CD14-positive monocyte (primary cell): Measurements from ENCODE around the gene TTC7B. TPM values are rescaled to one million over a fixed set of nuclear protein-coding genes. Genes with fewer than 3 reads are reported as not detected.

Experiments
- DNase-seq, 3 donors: peaks; one replicate each; pipeline ENCODE4 v3.0.0-alpha.2; 2011 to 2022
- H2AFZ ChIP-seq: 2 replicates; pipeline ENCODE4 v1.6.0; 2012; ENCODE audit warnings: mild to moderate bottlenecking, low read depth, low read length, inconsistent platforms; ENCODE audit not compliant: insufficient read depth, poor library complexity, severe bottlenecking
- H3K27ac ChIP-seq, 2 donors: 1 replicate in 1 of 2; 2 replicates in 1 of 2; pipeline ENCODE4 v1.5.1; 2012 to 2013; ENCODE audit warnings: low read length in 2 of 2, control low read depth in 1 of 2, inconsistent platforms in 1 of 2, low read depth in 1 of 2, mild to moderate bottlenecking in 1 of 2
- H3K27me3 ChIP-seq, 2 donors: one replicate each; pipeline versions ENCODE4 v1.6.0 to v1.6.1; 2011 to 2013; ENCODE audit warnings: low read length in 2 of 2; ENCODE audit not compliant: control insufficient read depth in 2 of 2, insufficient read depth in 2 of 2
- H3K36me3 ChIP-seq, 2 donors: replicated peaks in 1 of 2; 1 replicate in 1 of 2; 2 replicates in 1 of 2; pipeline versions ENCODE4 v1.5.1 to v1.6.1; 2012 to 2013; ENCODE audit warnings: low read length in 2 of 2, control low read depth in 1 of 2, inconsistent platforms in 1 of 2, mild to moderate bottlenecking in 1 of 2; ENCODE audit not compliant: insufficient read depth in 2 of 2, control insufficient read depth in 1 of 2
- H3K4me1 ChIP-seq, 2 donors: 1 replicate in 1 of 2; 2 replicates in 1 of 2; pipeline versions ENCODE4 v1.5.1 to v1.6.1; 2012 to 2013; ENCODE audit warnings: low read length in 2 of 2, control low read depth in 1 of 2, inconsistent platforms in 1 of 2, mild to moderate bottlenecking in 1 of 2, moderate library complexity in 1 of 2; ENCODE audit not compliant: insufficient read depth in 2 of 2, control insufficient read depth in 1 of 2
- H3K4me2 ChIP-seq: replicated peaks from 2 replicates; pipeline ENCODE3; 2012; ENCODE audit warnings: low read length, moderate library complexity, mild to moderate bottlenecking; ENCODE audit not compliant: poor library complexity, severe bottlenecking; ENCODE audit errors: extremely low read depth
- H3K4me3 ChIP-seq, 3 experiments: fragments of 200-600 bp in 1 of 3; sonication (generic) in 1 of 3; replicated peaks in 1 of 3; 1 replicate in 2 of 3; 2 replicates in 1 of 3; pipeline ENCODE4 v1.5.1; 2011 to 2013; ENCODE audit warnings: low read length in 3 of 3, mild to moderate bottlenecking in 3 of 3, control low read depth in 2 of 3, low read depth in 2 of 3, inconsistent platforms in 1 of 3, moderate library complexity in 1 of 3
- H3K79me2 ChIP-seq: 2 replicates; pipeline ENCODE4 v1.6.0; 2012; ENCODE audit warnings: mild to moderate bottlenecking, control low read depth, inconsistent platforms, low read length, moderate library complexity; ENCODE audit not compliant: insufficient read depth
- H3K9ac ChIP-seq: 2 replicates; pipeline ENCODE4 v1.6.0; 2017; ENCODE audit warnings: low read length, mild to moderate bottlenecking; ENCODE audit not compliant: insufficient read depth, poor library complexity, severe bottlenecking
- H3K9me3 ChIP-seq, 2 donors: replicated peaks in 1 of 2; 1 replicate in 1 of 2; 2 replicates in 1 of 2; pipeline versions ENCODE4 v1.5.1 to v1.6.1; 2012 to 2013; ENCODE audit warnings: low read length in 2 of 2, control low read depth in 1 of 2; ENCODE audit not compliant: control insufficient read depth in 1 of 2, insufficient read depth in 1 of 2
- H4K20me1 ChIP-seq: 2 replicates; pipeline ENCODE4 v1.6.0; 2012; ENCODE audit warnings: mild to moderate bottlenecking, low read length, control low read depth, moderate library complexity; ENCODE audit not compliant: insufficient read depth
- H3K27ac Mint-ChIP-seq, 7 donors: one replicate each; pipeline ENCODE4 v1.8.0; 2020; ENCODE audit warnings: mild to moderate bottlenecking in 7 of 7, mixed read lengths in 7 of 7, moderate library complexity in 6 of 7, inconsistent platforms in 2 of 7
- H3K27me3 Mint-ChIP-seq, 3 donors: one replicate each; pipeline ENCODE4 v1.8.0; 2021 to 2022; ENCODE audit warnings: low read depth in 3 of 3, mild to moderate bottlenecking in 3 of 3, mixed read lengths in 3 of 3, moderate library complexity in 3 of 3, inconsistent platforms in 1 of 3
- H3K36me3 Mint-ChIP-seq, 2 donors: one replicate each; pipeline ENCODE4 v1.8.0; 2020; ENCODE audit warnings: mixed read lengths in 2 of 2, inconsistent platforms in 1 of 2, mild to moderate bottlenecking in 1 of 2
- H3K4me1 Mint-ChIP-seq: one replicate; pipeline ENCODE4 v1.8.0; 2020; ENCODE audit warnings: mild to moderate bottlenecking, mixed read lengths
- H3K4me3 Mint-ChIP-seq, 2 donors: one replicate each; pipeline ENCODE4 v1.8.0; 2020; ENCODE audit warnings: mild to moderate bottlenecking in 2 of 2, mixed read lengths in 2 of 2, moderate library complexity in 1 of 2
- H3K9me3 Mint-ChIP-seq, 7 donors: one replicate each; pipeline ENCODE4 v1.8.0; 2020 to 2022; ENCODE audit warnings: mixed read lengths in 7 of 7, mild to moderate bottlenecking in 6 of 7, moderate library complexity in 6 of 7, inconsistent platforms in 2 of 7
- CTCF ChIP-seq: fragments of 200-600 bp; IDR thresholded peaks from one replicate; pipeline ENCODE4 v1.8.0; 2022; ENCODE audit warnings: antibody characterized with exemption, mild to moderate bottlenecking
- WGBS: methylation state at CpG from one replicate; pipeline ENCODE4 v1.1.5; 2013; ENCODE audit warnings: missing lambda C conversion rate; ENCODE audit not compliant: insufficient coverage; 5-methylcytosine and 5-hydroxymethylcytosine counted together
- intact Hi-C, 2 donors: fragments of 100-400 bp; cut with micrococcal nuclease; formaldehyde crosslinking; loops; one replicate each; pipeline versions ENCODE4 v1.15.0 to v1.15.1; 2023
- polyA plus RNA-seq, 3 donors: library from polyadenylated mRNA; depleted of rRNA in 1 of 3; unstranded in 2 of 3; stranded (reverse) in 1 of 3; fragments of 300-500 nt in 2 of 3; fragments of >200 nt in 1 of 3; fragmentation: Illumina TruSeq in 2 of 3; gene quantifications; 1 replicate in 2 of 3; 2 replicates in 1 of 3; pipeline ENCODE4 v1.2.3, GENCODE V29; 2012 to 2021

Gene TTC7B
- polyA plus RNA-seq, 3 donors, result 0.87 to 2.6 (median 1.2) TPM

GRCh38 chr14:90654831-90655276 lies 161.4 kb downstream of the TTC7B start:
- H3K36me3 Mint-ChIP-seq, result peaks cover 6 to 9% of the 10 kb centered on the region in 2 donors
- Histone ChIP-seq H3K9ac (no peak overlapping the region), H3K27ac (no peak overlapping the region), H3K36me3 (no peaks in the 10 kb centered on the region), H3K4me1 (peaks cover 22 to 35% of the 10 kb centered on the region in 2 donors), H3K9me3 (no peaks in the 10 kb centered on the region), H3K27me3 (no peaks in the 10 kb centered on the region), H3K4me2 (no peak overlapping the region), H4K20me1 (no peaks in the 10 kb centered on the region), H2AFZ (no peak overlapping the region), H3K79me2 (no peaks in the 10 kb centered on the region), H3K4me3 (no peak overlapping the region)
- no peak for TF ChIP-seq CTCF
- WGBS, result 82% methylated on average over 7 of the region's 8 CpGs
- intact Hi-C loops, result loop anchor here (5.0 to 10.0 kb wide), 2 partner anchors 48 to 50 kb away; no protein-coding TSS in a partner anchor
- peaks cover 36% of the 10 kb centered on the region for H3K4me1 Mint-ChIP-seq
- H3K9me3 Mint-ChIP-seq, result no peaks in the 10 kb centered on the region
- H3K27me3 Mint-ChIP-seq, result peaks cover 0 to 6% (median 6%) of the 10 kb centered on the region in 3 donors
- DNase-seq, result no peak
- no peak overlapping the region for H3K27ac Mint-ChIP-seq
- H3K4me3 Mint-ChIP-seq, result no peak overlapping the region

- peaks cover 8 to 30% of the 10 kb centered on the region in 2 donors for H3K4me1 ChIP-seq
- no peaks in the 10 kb centered on the region for H3K79me2 ChIP-seq
- no peak for TF ChIP-seq CTCF
- intact Hi-C loops, result loop anchor here in 1 of 2 donors (10.0 kb wide), 1 partner anchor 48 kb away; no protein-coding TSS in a partner anchor
- H3K9ac ChIP-seq, result no peak overlapping the region
- no peak for DNase-seq
- no peak overlapping the region for H3K4me3 ChIP-seq
- 100% methylated on average over 1 of the region's 6 CpGs for WGBS
- H3K9me3 ChIP-seq, result no peaks in the 10 kb centered on the region
- Mint-ChIP-seq H3K9me3 (no peaks in the 10 kb centered on the region), H3K27ac (no peak overlapping the region), H3K4me1 (peaks cover 26% of the 10 kb centered on the region), H3K36me3 (peaks cover 3 to 9% of the 10 kb centered on the region in 2 donors), H3K27me3 (peaks cover 0 to 4% (median 2%) of the 10 kb centered on the region in 3 donors), H3K4me3 (no peak overlapping the region)
- no peak overlapping the region for H3K27ac ChIP-seq
- H3K36me3 ChIP-seq, result no peaks in the 10 kb centered on the region
- no peaks in the 10 kb centered on the region for H4K20me1 ChIP-seq
- no peak overlapping the region for H3K4me2 ChIP-seq
- no peaks in the 10 kb centered on the region for H3K27me3 ChIP-seq
- no peak overlapping the region for H2AFZ ChIP-seq
Measured at GRCh38 chr14:90652626-90653025, 163.6 kb downstream of the TTC7B start.
